ENCODE data around the gene DENND1C.
"Not testable (repeated sequence)": the region's sequence is repeated elsewhere in the genome, so short reads cannot be mapped to it uniquely, and the experiment has no call there.

Gene DENND1C

GRCh38 chr19:6481541-6482342, at the start of gene DENND1C:
TSS of gene DENND1C (minus strand) at chr19:6481787. CDS start at chr19:6481695, 92 bp downstream.
- peak; percentile 83 for DNase-seq

- DNase-seq, result peak; percentile 87
Measured at GRCh38 chr19:6530386-6531162, 49.0 kb upstream of the DENND1C start, which contains the start of gene TNFSF9. TSS of gene TNFSF9 (plus strand) at chr19:6531026. CDS start at chr19:6531037, 11 bp downstream.

GRCh38 chr19:6529937-6530385, 48.4 kb upstream of the DENND1C start:
- DNase-seq, result no peak

- no peak for DNase-seq
Measured at GRCh38 chr19:6529351-6529750, 47.8 kb upstream of the DENND1C start.

GRCh38 chr19:6528544-6529121, 47.0 kb upstream of the DENND1C start:
- no peak for DNase-seq

- DNase-seq, result no peak
Measured at GRCh38 chr19:6527893-6528543, 46.4 kb upstream of the DENND1C start.

- DNase-seq, result no peak
Measured at GRCh38 chr19:6524311-6524710, 42.7 kb upstream of the DENND1C start.

- no peak for DNase-seq
Measured at GRCh38 chr19:6522712-6523111, 41.1 kb upstream of the DENND1C start.

- peak; percentile 62 for DNase-seq
Measured at GRCh38 chr19:6521718-6522646, 40.4 kb upstream of the DENND1C start.

- DNase-seq, result no peak
Measured at GRCh38 chr19:6519289-6519688, 37.7 kb upstream of the DENND1C start.

GRCh38 chr19:6518145-6518911, 36.7 kb upstream of the DENND1C start:
- peak; percentile 42 for DNase-seq

- peak; percentile 96 for DNase-seq
Measured at GRCh38 chr19:6516659-6517291, 35.2 kb upstream of the DENND1C start.

- DNase-seq, result peak; percentile 91
Measured at GRCh38 chr19:6516018-6516658, 34.6 kb upstream of the DENND1C start.

GRCh38 chr19:6514926-6515544, 33.4 kb upstream of the DENND1C start:
- DNase-seq, result no peak

GRCh38 chr19:6514089-6514488, 32.5 kb upstream of the DENND1C start:
- DNase-seq, result no peak

- no peak for DNase-seq
Measured at GRCh38 chr19:6510618-6511017, 29.0 kb upstream of the DENND1C start.

GRCh38 chr19:6509118-6509971, 27.8 kb upstream of the DENND1C start:
- DNase-seq, result no peak

GRCh38 chr19:6508028-6508771, 26.6 kb upstream of the DENND1C start:
- DNase-seq, result not testable (repeated sequence)
